IMR-90 (cell line): Measurements from ENCODE around the gene CAPZA2. TPM values are rescaled to one million over a fixed set of nuclear protein-coding genes. Genes with fewer than 3 reads are reported as not detected.
A peak's percentile ranks its signal among the peaks of the same experiment; 100 is the strongest.

Source experiments
- ATAC-seq: fragments of 200-7000 bp; cut with Tn5 transposase; 2 replicates; pipeline ENCODE4 v1.9.1; 2020; ENCODE audit warnings: low read depth, mild to moderate bottlenecking, moderate library complexity
- BruUV-seq: library from RNA; stranded (reverse); fragments of 400-500 nt; replicated peaks from 2 replicates; lab custom pipeline; 2021; lab: Mats Ljungman, UMichigan
- CTCF ChIA-PET: fragments of 300-600 bp; formaldehyde crosslinking; extraction: SDS; loops from one replicate; lab custom pipeline; 2021; ENCODE audit warnings: antibody characterized with exemption; lab: Yijun Ruan, JAX
- POLR2A ChIA-PET: fragments of 300-600 bp; sonication (Branson Sonifier 250); formaldehyde crosslinking; loops from one replicate; lab custom pipeline; 2022; ENCODE audit warnings: antibody characterized with exemption; ENCODE audit not compliant: unreplicated experiment; lab: Charles Lee
- DNase-seq: peaks from one replicate; pipeline ENCODE4 v3.0.0; 2013
- H2AFZ ChIP-seq: replicated peaks from 2 replicates; pipeline ENCODE3; 2013; ENCODE audit warnings: low read length, mild to moderate bottlenecking; ENCODE audit not compliant: poor library complexity
- H2AK5ac ChIP-seq: 2 replicates; pipeline ENCODE4 v1.6.1; 2013; ENCODE audit warnings: low read depth, low read length, inconsistent platforms
- H2AK9ac ChIP-seq: replicated peaks from 2 replicates; pipeline ENCODE3; 2013; ENCODE audit warnings: mild to moderate bottlenecking, low read depth, low read length, moderate library complexity; ENCODE audit not compliant: poor library complexity
- H2BK120ac ChIP-seq: 2 replicates; pipeline ENCODE4 v1.6.1; 2013; ENCODE audit warnings: low read depth, low read length, inconsistent platforms
- H2BK15ac ChIP-seq: 3 replicates; pipeline ENCODE4 v1.6.1; 2013; ENCODE audit warnings: low read depth, low read length, inconsistent platforms
- H2BK20ac ChIP-seq: 2 replicates; pipeline ENCODE4 v1.6.1; 2013; ENCODE audit warnings: low read depth, mild to moderate bottlenecking, inconsistent platforms, low read length, moderate library complexity
- H2BK5ac ChIP-seq: 2 replicates; pipeline ENCODE4 v1.6.1; 2013; ENCODE audit warnings: mild to moderate bottlenecking, low read depth, low read length, inconsistent platforms; ENCODE audit not compliant: poor library complexity, severe bottlenecking
- H3K14ac ChIP-seq: replicated peaks from 2 replicates; pipeline ENCODE4 v1.6.1; 2013; ENCODE audit warnings: low read depth, low read length, inconsistent platforms
- H3K18ac ChIP-seq: 2 replicates; pipeline ENCODE4 v1.6.1; 2013; ENCODE audit warnings: low read depth, low read length, control low read depth
- H3K23ac ChIP-seq: 2 replicates; pipeline ENCODE4 v1.6.1; 2013; ENCODE audit warnings: low read depth, low read length, inconsistent platforms
- H3K27ac ChIP-seq: 2 replicates; pipeline ENCODE4 v1.5.1; 2013; ENCODE audit warnings: mild to moderate bottlenecking, control low read depth, low read length; ENCODE audit not compliant: insufficient read depth
- H3K27me3 ChIP-seq: 2 replicates; pipeline ENCODE4 v1.6.1; 2013; ENCODE audit warnings: low read length; ENCODE audit not compliant: control insufficient read depth, insufficient read depth
- H3K36me3 ChIP-seq: 2 replicates; pipeline ENCODE4 v1.6.1; 2013; ENCODE audit warnings: low read length, mixed read lengths; ENCODE audit not compliant: control insufficient read depth, insufficient read depth
- H3K4ac ChIP-seq: 2 replicates; pipeline ENCODE4 v1.6.1; 2013; ENCODE audit warnings: low read depth, low read length, inconsistent platforms
- H3K4me1 ChIP-seq: 2 replicates; pipeline ENCODE4 v1.6.1; 2013; ENCODE audit warnings: low read length, mixed read lengths; ENCODE audit not compliant: control insufficient read depth, insufficient read depth
- H3K4me2 ChIP-seq: 2 replicates; pipeline ENCODE4 v1.6.1; 2013; ENCODE audit warnings: low read depth, mild to moderate bottlenecking, control low read depth, low read length, moderate library complexity
- H3K4me3 ChIP-seq: 2 replicates; pipeline ENCODE4 v1.5.1; 2013; ENCODE audit warnings: low read depth, mild to moderate bottlenecking, control low read depth, low read length, moderate library complexity; ENCODE audit not compliant: insufficient read depth
- H3K56ac ChIP-seq: 2 replicates; pipeline ENCODE4 v1.6.1; 2013; ENCODE audit warnings: low read length, inconsistent platforms; ENCODE audit not compliant: insufficient read depth; ENCODE audit errors: extremely low read depth
- H3K79me1 ChIP-seq, 2 experiments: 2 replicates each; pipeline ENCODE4 v1.6.1; 2013; ENCODE audit warnings: low read length in 2 of 2, inconsistent platforms in 1 of 2, low read depth in 1 of 2
- H3K9ac ChIP-seq: 2 replicates; pipeline ENCODE4 v1.6.1; 2013; ENCODE audit warnings: low read depth, low read length, control low read depth
- H3K9me1 ChIP-seq: 2 replicates; pipeline ENCODE4 v1.6.1; 2013; ENCODE audit warnings: low read length, inconsistent platforms; ENCODE audit not compliant: insufficient read depth
- H3K9me3 ChIP-seq: 2 replicates; pipeline ENCODE4 v1.6.1; 2013; ENCODE audit warnings: low read length; ENCODE audit not compliant: control insufficient read depth, insufficient read depth
- H4K20me1 ChIP-seq: 2 replicates; pipeline ENCODE4 v1.6.1; 2013; ENCODE audit warnings: low read length, inconsistent platforms; ENCODE audit not compliant: insufficient read depth
- H4K5ac ChIP-seq: 2 replicates; pipeline ENCODE4 v1.6.1; 2013; ENCODE audit warnings: mild to moderate bottlenecking, low read depth, low read length, control low read depth
- H4K8ac ChIP-seq, 2 experiments: 2 replicates each; pipeline ENCODE4 v1.6.1; 2013; ENCODE audit warnings: low read depth in 2 of 2, low read length in 2 of 2, control low read depth in 1 of 2, inconsistent platforms in 1 of 2
- H4K91ac ChIP-seq: 2 replicates; pipeline ENCODE4 v1.6.1; 2013; ENCODE audit warnings: low read depth, low read length, inconsistent platforms; ENCODE audit not compliant: insufficient read depth
- BHLHE40 ChIP-seq: fragments of 150-350 bp; IDR thresholded peaks from 2 replicates; pipeline ENCODE4 v1.6.1; 2016; ENCODE audit warnings: mild to moderate bottlenecking, low read depth, low read length
- ELK1 ChIP-seq: fragments of 150-350 bp; IDR thresholded peaks from 2 replicates; pipeline ENCODE4 v1.6.1; 2016; ENCODE audit warnings: low read depth, mild to moderate bottlenecking, low read length, moderate library complexity, borderline replicate concordance
- FOS ChIP-seq: fragments of 150-350 bp; IDR thresholded peaks from 2 replicates; pipeline ENCODE4 v1.6.1; 2016; ENCODE audit warnings: low read depth, low read length
- MAZ ChIP-seq: IDR thresholded peaks from 2 replicates; pipeline ENCODE4 v1.6.1; 2012; ENCODE audit warnings: low read depth, mild to moderate bottlenecking, low read length, improper control_type of control experiment, moderate library complexity, borderline replicate concordance
- MXI1 ChIP-seq: IDR thresholded peaks from 2 replicates; pipeline ENCODE4 v1.6.1; 2012; ENCODE audit warnings: low read depth, mild to moderate bottlenecking, low read length, moderate library complexity, borderline replicate concordance
- RCOR1 ChIP-seq: IDR thresholded peaks from 2 replicates; pipeline ENCODE4 v1.6.1; 2012; ENCODE audit warnings: mild to moderate bottlenecking, low read length, improper control_type of control experiment; ENCODE audit not compliant: insufficient replicate concordance
- SMC3 ChIP-seq: fragments of 150-350 bp; IDR thresholded peaks from 2 replicates; pipeline ENCODE4 v1.6.1; 2016; ENCODE audit warnings: low read depth, mild to moderate bottlenecking, antibody characterized with exemption, low read length, moderate library complexity
- WGBS, 2 experiments: methylation state at CpG; one replicate each; pipeline versions ENCODE4 v1.1.5 to v1.1.7; 2013; ENCODE audit warnings: missing lambda C conversion rate in 2 of 2; ENCODE audit not compliant: insufficient read length in 1 of 2; ENCODE audit errors: extremely low coverage in 2 of 2; 5-methylcytosine and 5-hydroxymethylcytosine counted together
- dilution Hi-C: fragments of 300-500 bp; cut with HindIII; formaldehyde crosslinking; loops from one replicate; pipeline ENCODE4 v1.14.3; 2018; ENCODE audit warnings: low sequenced_read_pairs; ENCODE audit not compliant: unreplicated experiment
- in situ Hi-C: fragments of 300-500 bp; cut with MboI; formaldehyde crosslinking; loops from 3 replicates; pipeline ENCODE4 v1.14.3; 2019; ENCODE audit warnings: low sequenced_read_pairs, inconsistent platforms, mixed read lengths
- intact Hi-C: fragments of 100-400 bp; cut with micrococcal nuclease; formaldehyde crosslinking; loops from 2 replicates; pipeline ENCODE4 v1.10.0; 2022
- polyA plus RNA-seq, 3 experiments: library from polyadenylated mRNA; depleted of rRNA; stranded (reverse); fragments of >200 nt; gene quantifications; 2 replicates each; pipeline ENCODE4 v1.2.3, GENCODE V29; 2012; ENCODE audit warnings: low replicate concordance in 1 of 3
- total RNA-seq: library from RNA; depleted of rRNA; stranded (reverse); fragments of >200 nt; gene quantifications from 2 replicates; pipeline ENCODE4 v1.2.3, GENCODE V29; 2012

Gene CAPZA2
- total and polyA plus RNA-seq, 2 of the 4 experiments (the other 2 are of a cell fraction), result 66.6 to 133 TPM

GRCh38 chr7:116933465-116933864 is 71.1 kb downstream of the CAPZA2 start (continued):
- no peak for TF ChIP-seq FOS
- no peak for TF ChIP-seq RCOR1
- no peak for TF ChIP-seq MAZ
- no peak for TF ChIP-seq MXI1

- CTCF ChIA-PET, result no interaction called here
- POLR2A ChIA-PET, result no interaction called here
- H4K91ac ChIP-seq, result no peak overlapping the region
- no peak overlapping the region for H4K5ac ChIP-seq
- dilution Hi-C loops, result no loop called here
- no peak overlapping the region for H2BK20ac ChIP-seq
- no peak overlapping the region for H3K27ac ChIP-seq
- no peak overlapping the region for H3K18ac ChIP-seq
- no peaks in the 10 kb centered on the region for H3K79me1 ChIP-seq
- H2BK5ac ChIP-seq, result no peak overlapping the region
- no peaks in the 10 kb centered on the region for H4K20me1 ChIP-seq
- H3K4me3 ChIP-seq, result no peak overlapping the region
- no peaks in the 10 kb centered on the region for H3K9me3 ChIP-seq
- peak overlapping the region; percentile 69 for H2AFZ ChIP-seq
- no peak overlapping the region for H4K8ac ChIP-seq
- H3K27me3 ChIP-seq, result peaks cover 2% of the 10 kb centered on the region
- H3K36me3 ChIP-seq, result no peaks in the 10 kb centered on the region
- ATAC-seq (no peak), DNase-seq (no peak)
- no TSS peak for BruUV-seq
- H2AK5ac ChIP-seq, result no peak overlapping the region
- TF ChIP-seq ELK1 (no peak), FOS (no peak), BHLHE40 (no peak), MAZ (no peak), SMC3 (no peak), RCOR1 (no peak)
- H3K4me1 ChIP-seq, result no peaks in the 10 kb centered on the region
- no peak overlapping the region for H3K56ac ChIP-seq
- H3K4ac ChIP-seq, result no peak overlapping the region
- H2AK9ac ChIP-seq, result no peak overlapping the region
- H3K9me1 ChIP-seq, result no peaks in the 10 kb centered on the region; the same call in 1 of the 2 replicates
- no peak overlapping the region for H3K14ac ChIP-seq
- H2BK15ac ChIP-seq, result no peak overlapping the region
- in situ Hi-C loops, result loop anchor here (5.0 to 25.0 kb wide), 3 partner anchors 183 to 778 kb away; no protein-coding TSS in a partner anchor
- no peak overlapping the region for H3K23ac ChIP-seq
- H3K4me2 ChIP-seq, result no peak overlapping the region
- intact Hi-C loops, result loop anchor here (5.0 kb wide), 1 partner anchor 783 kb away; no protein-coding TSS in a partner anchor
- no CpG with 5 or more reads among the region's 2 CpGs for WGBS, 2 experiments
- H2BK120ac ChIP-seq, result no peak overlapping the region
- no peak overlapping the region for H3K9ac ChIP-seq
Observed at GRCh38 chr7:116934580-116934979, 72.2 kb downstream of the CAPZA2 start.
